Natural killer cell (primary cell): ENCODE data around the gene CPNE4. TPM values are rescaled to one million over a fixed set of nuclear protein-coding genes. Genes with fewer than 3 reads are reported as not detected.

ENCODE experiments used
- ATAC-seq, 3 donors: fragments of 150-1000 bp in 2 of 3; fragments of 200-7000 bp in 1 of 3; cut with Tn5 transposase; 1 replicate in 1 of 3; 2 replicates in 2 of 3; pipeline ENCODE4 v1.10.0; 2021; ENCODE audit warnings: mild to moderate bottlenecking in 2 of 3, moderate library complexity in 2 of 3
- DNase-seq, 2 donors: peaks; one replicate each; pipeline versions ENCODE4 v3.0.0 to v3.0.0-alpha.2; 2013 to 2021; ENCODE audit warnings: mixed read lengths in 1 of 2
- H3K27ac ChIP-seq: one replicate; pipeline ENCODE4 v1.5.1; 2013; ENCODE audit warnings: mild to moderate bottlenecking, low read length
- H3K27me3 ChIP-seq: one replicate; pipeline ENCODE4 v1.6.1; 2013; ENCODE audit warnings: low read length; ENCODE audit not compliant: control insufficient read depth, insufficient read depth
- H3K36me3 ChIP-seq: one replicate; pipeline ENCODE4 v1.6.1; 2013; ENCODE audit warnings: low read length; ENCODE audit not compliant: control insufficient read depth, insufficient read depth
- H3K4me1 ChIP-seq: one replicate; pipeline ENCODE4 v1.6.1; 2013; ENCODE audit warnings: low read length; ENCODE audit not compliant: control insufficient read depth, insufficient read depth
- H3K4me3 ChIP-seq: one replicate; pipeline ENCODE4 v1.5.1; 2013; ENCODE audit warnings: low read length
- H3K9me3 ChIP-seq: one replicate; pipeline ENCODE4 v1.6.1; 2013; ENCODE audit warnings: low read length; ENCODE audit not compliant: control insufficient read depth, insufficient read depth
- H3K27ac Mint-ChIP-seq, 2 donors: one replicate each; pipeline ENCODE4 v1.8.0; 2022; ENCODE audit warnings: mild to moderate bottlenecking in 2 of 2, mixed read lengths in 2 of 2, moderate library complexity in 1 of 2
- H3K27me3 Mint-ChIP-seq, 2 donors: one replicate each; pipeline ENCODE4 v1.8.0; 2022; ENCODE audit warnings: low read depth in 2 of 2, mixed read lengths in 2 of 2
- H3K36me3 Mint-ChIP-seq: one replicate; pipeline ENCODE4 v1.8.0; 2022; ENCODE audit warnings: mixed read lengths
- H3K4me1 Mint-ChIP-seq, 2 donors: one replicate each; pipeline ENCODE4 v1.8.0; 2022; ENCODE audit warnings: mixed read lengths in 2 of 2
- H3K4me3 Mint-ChIP-seq: one replicate; pipeline ENCODE4 v1.8.0; 2022; ENCODE audit warnings: mild to moderate bottlenecking, moderate library complexity, mixed read lengths
- H3K9me3 Mint-ChIP-seq, 2 donors: one replicate each; pipeline ENCODE4 v1.8.0; 2022; ENCODE audit warnings: mixed read lengths in 2 of 2
- CTCF ChIP-seq: fragments of 200-600 bp; IDR thresholded peaks from one replicate; pipeline ENCODE4 v1.8.0; 2022; ENCODE audit warnings: antibody characterized with exemption
- WGBS: methylation state at CpG from one replicate; pipeline ENCODE4 v1.1.7; 2013; ENCODE audit warnings: missing lambda C conversion rate; ENCODE audit not compliant: insufficient coverage; 5-methylcytosine and 5-hydroxymethylcytosine counted together
- intact Hi-C: fragments of 100-400 bp; cut with micrococcal nuclease; formaldehyde crosslinking; loops from one replicate; pipeline ENCODE4 v1.14.2; 2022
- total RNA-seq, 4 donors: library from RNA; stranded (reverse); fragments of 120-200 nt in 1 of 4; gene quantifications; one replicate each; pipeline versions ENCODE4 v1.2.3 to v1.2.4, GENCODE V29; 2013 to 2022

CPNE4 gene
- total RNA-seq, 3 donors from 2014 or later (not counting 1 experiment from before 2014, with no cell fraction given) = not detected

GRCh38 chr3:131775650-131776049, 259.2 kb downstream of the CPNE4 start:
- Histone ChIP-seq H3K4me1 (no peaks in the 10 kb centered on the region), H3K27ac (no peak overlapping the region), H3K36me3 (no peaks in the 10 kb centered on the region), H3K9me3 (no peaks in the 10 kb centered on the region), H3K27me3 (no peaks in the 10 kb centered on the region), H3K4me3 (no peak overlapping the region)
- ATAC-seq (no peak), DNase-seq (no peak)
- no peak overlapping the region for H3K4me3 Mint-ChIP-seq
- H3K4me1 Mint-ChIP-seq = no peaks in the 10 kb centered on the region
- no peak overlapping the region for H3K27ac Mint-ChIP-seq
- peaks cover 0 to 7% of the 10 kb centered on the region in 2 donors for H3K9me3 Mint-ChIP-seq
- intact Hi-C loops = no loop called here
- no peaks in the 10 kb centered on the region for H3K27me3 Mint-ChIP-seq
- H3K36me3 Mint-ChIP-seq = no peaks in the 10 kb centered on the region
- TF ChIP-seq CTCF = no peak

GRCh38 chr3:131772269-131773026, 262.4 kb downstream of the CPNE4 start:
- Histone ChIP-seq H3K36me3 (no peaks in the 10 kb centered on the region), H3K27ac (no peak overlapping the region), H3K4me1 (no peaks in the 10 kb centered on the region), H3K4me3 (no peak overlapping the region), H3K9me3 (no peaks in the 10 kb centered on the region), H3K27me3 (no peaks in the 10 kb centered on the region)
- DNase-seq = no peak
- no peak overlapping the region for H3K27ac Mint-ChIP-seq
- H3K27me3 Mint-ChIP-seq = no peaks in the 10 kb centered on the region
- no peak for TF ChIP-seq CTCF
- no peaks in the 10 kb centered on the region for H3K4me1 Mint-ChIP-seq
- WGBS = 75% methylated on average over 1 of the region's 4 CpGs
- no peak for ATAC-seq
- no peaks in the 10 kb centered on the region for H3K36me3 Mint-ChIP-seq
- H3K4me3 Mint-ChIP-seq = no peak overlapping the region
- peaks cover 0 to 2% of the 10 kb centered on the region in 2 donors for H3K9me3 Mint-ChIP-seq
- intact Hi-C loops = no loop called here

GRCh38 chr3:131762981-131763564, 271.7 kb downstream of the CPNE4 start:
- Mint-ChIP-seq H3K36me3 (no peaks in the 10 kb centered on the region), H3K27me3 (peaks cover 7 to 10% of the 10 kb centered on the region in 2 donors), H3K4me3 (no peak overlapping the region), H3K9me3 (peaks cover 5% of the 10 kb centered on the region in 2 donors), H3K4me1 (no peaks in the 10 kb centered on the region), H3K27ac (no peak overlapping the region)
- H3K27me3 ChIP-seq = no peaks in the 10 kb centered on the region
- intact Hi-C loops = no loop called here
- ATAC-seq (no peak), DNase-seq (no peak)
- no peaks in the 10 kb centered on the region for H3K9me3 ChIP-seq
- WGBS = 86% methylated on average over 3 of the region's 4 CpGs
- TF ChIP-seq CTCF = no peak
- no peak overlapping the region for H3K27ac ChIP-seq
- H3K4me1 ChIP-seq = no peaks in the 10 kb centered on the region
- H3K36me3 ChIP-seq = no peaks in the 10 kb centered on the region
- H3K4me3 ChIP-seq = no peak overlapping the region
